Right cardiac atrium (tissue), 5 donors: ENCODE results near the gene DPH1. TPM values are rescaled to one million over a fixed set of nuclear protein-coding genes. Genes with fewer than 3 reads are reported as not detected.
A peak's percentile ranks its signal among the peaks of the same experiment; 100 is the strongest.

Source experiments
- ATAC-seq, 2 donors: fragments of 200-7000 bp; cut with Tn5 transposase; one replicate each; pipeline versions ENCODE4 v1.8.0 to v1.9.1; 2020; ENCODE audit warnings: moderate library complexity in 2 of 2, mild to moderate bottlenecking in 1 of 2
- DNase-seq, 3 donors: peaks; one replicate each; pipeline ENCODE4 v3.0.0-alpha.2; 2020
- H3K27ac ChIP-seq: one replicate; pipeline ENCODE4 v1.5.1; 2013; ENCODE audit warnings: mild to moderate bottlenecking, low read length, control low read depth, moderate library complexity
- H3K27me3 ChIP-seq: one replicate; pipeline ENCODE4 v1.6.1; 2013; ENCODE audit not compliant: control insufficient read depth, insufficient read depth
- H3K4me1 ChIP-seq: one replicate; pipeline ENCODE4 v1.6.1; 2013; ENCODE audit warnings: low read length; ENCODE audit not compliant: control insufficient read depth, insufficient read depth
- H3K4me3 ChIP-seq: one replicate; pipeline ENCODE4 v1.5.1; 2013; ENCODE audit warnings: low read length, control low read depth
- H3K9me3 ChIP-seq: one replicate; pipeline ENCODE4 v1.6.1; 2013; ENCODE audit warnings: low read length; ENCODE audit not compliant: control insufficient read depth
- WGBS: extraction: QIAGEN DNeasy Blood & Tissue Kit; methylation state at CpG from one replicate; pipeline ENCODE4 v1.1.7; 2013; 5-methylcytosine and 5-hydroxymethylcytosine counted together
- intact Hi-C, 4 donors: fragments of 100-400 bp; cut with DNase I; formaldehyde crosslinking; loops; one replicate each; pipeline versions ENCODE4 v1.11.0 to v1.14.0; 2022 to 2023
- polyA plus RNA-seq: library from polyadenylated mRNA; stranded (reverse); fragments of 200-250 nt; gene quantifications from one replicate; pipeline ENCODE4 v1.2.3, GENCODE V29; 2013
- total RNA-seq, 4 donors: library from RNA; stranded (reverse); fragmentation: NEBNext Ultra II Directional; extraction: Animal tissue kit (Norgen Biotek cat#: 25700); gene quantifications; one replicate each; pipeline ENCODE4 v1.2.1, GENCODE V29; 2021
- donor health status: healthy with polysubstance abuse.
- donor health status: DM: no; HTN: yes; CAD: no.
- donor health status: DM: no; HTN: no; CAD: no.
- donor health status: DM: no; HTN: yes; CAD: no; lungs with severe emphysema.
- donor health status: DM: yes; HTN: yes; CAD: no.

DPH1 gene
- total and polyA plus RNA-seq, 5 donors, result 20.5 to 30.7 (median 27.4) TPM

- Histone ChIP-seq H3K27me3 (no peaks in the 10 kb centered on the region), H3K4me3 (no peak overlapping the region)
Measured at GRCh38 chr17:2028737-2029136, 1.2 kb upstream of the DPH1 start.

DNA sequence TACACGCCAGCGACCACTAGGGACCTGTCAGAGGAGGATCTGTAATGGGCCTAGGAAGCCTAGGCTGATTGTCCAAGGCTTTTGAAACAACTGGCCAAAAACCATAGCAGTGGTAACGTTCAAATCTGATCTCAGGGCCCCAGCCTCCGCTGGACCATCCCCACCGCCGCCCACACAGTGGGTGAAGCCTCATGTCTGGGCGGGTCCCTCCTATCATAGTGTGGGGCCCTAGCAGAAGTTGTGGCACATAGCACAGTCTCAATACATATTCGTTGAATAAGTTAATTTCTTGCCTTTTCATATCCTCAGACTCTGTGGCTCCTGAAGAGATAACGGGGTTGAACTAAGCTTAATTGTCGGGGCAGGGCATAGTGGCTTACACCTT lies 818 bp downstream of the DPH1 start:
- Histone ChIP-seq H3K4me1 (peaks cover 2% of the 10 kb centered on the region), H3K4me3 (peak overlapping the region; percentile 67), H3K9me3 (no peaks in the 10 kb centered on the region), H3K27me3 (no peaks in the 10 kb centered on the region), H3K27ac (no peak overlapping the region)
- intact Hi-C loops, result no loop called here
- ATAC-seq (no peak), DNase-seq (peak in 1 of 3 donors; percentile 51)
- WGBS, result 20% methylated on average over 10 of the region's 10 CpGs

More at GRCh38 chr17:2028737-2029136, 1.2 kb upstream of the DPH1 start:
- H3K4me1 ChIP-seq, result peaks cover 2% of the 10 kb centered on the region
- intact Hi-C loops, result loop anchor here in 2 of 4 donors (2.0 to 10.0 kb wide), 3 partner anchors 54 to 456 kb away; no protein-coding TSS in a partner anchor
- DNase-seq (peak in 1 of 3 donors; percentile 42), ATAC-seq (no peak)
- whole genome bisulfite sequencing, result 49% methylated on average over 6 of the region's 6 CpGs
- no peak overlapping the region for H3K27ac ChIP-seq
- H3K9me3 ChIP-seq, result no peaks in the 10 kb centered on the region

DNA sequence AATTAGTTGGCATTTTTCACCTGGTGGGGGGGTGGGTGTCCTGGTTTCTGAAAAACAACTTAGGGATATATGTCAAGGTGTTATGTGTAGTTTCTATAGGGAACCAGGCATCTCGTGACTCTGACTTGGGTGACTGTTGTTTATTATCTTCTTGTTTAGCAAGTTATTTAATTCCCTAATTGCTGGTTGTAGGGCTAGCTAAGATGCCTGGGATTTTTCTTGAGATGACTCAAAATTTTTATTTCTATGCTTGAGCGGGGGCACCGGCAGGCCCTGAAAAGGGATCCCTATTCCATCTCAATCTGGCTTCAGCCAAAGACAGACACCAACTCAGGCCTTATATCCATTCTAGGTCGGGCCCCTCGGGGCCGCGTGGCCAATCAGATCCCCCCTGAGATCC lies 3.2 kb downstream of the DPH1 start:
- H3K4me3 ChIP-seq, result no peak overlapping the region
- peaks cover 2% of the 10 kb centered on the region for H3K4me1 ChIP-seq
- WGBS, result 93% methylated on average over 7 of the region's 7 CpGs
- no peak overlapping the region for H3K27ac ChIP-seq
- DNase-seq (peak in 1 of 3 donors; percentile 33), ATAC-seq (no peak)
- H3K27me3 ChIP-seq, result no peaks in the 10 kb centered on the region
- intact Hi-C loops, result no loop called here
- no peaks in the 10 kb centered on the region for H3K9me3 ChIP-seq

DNA sequence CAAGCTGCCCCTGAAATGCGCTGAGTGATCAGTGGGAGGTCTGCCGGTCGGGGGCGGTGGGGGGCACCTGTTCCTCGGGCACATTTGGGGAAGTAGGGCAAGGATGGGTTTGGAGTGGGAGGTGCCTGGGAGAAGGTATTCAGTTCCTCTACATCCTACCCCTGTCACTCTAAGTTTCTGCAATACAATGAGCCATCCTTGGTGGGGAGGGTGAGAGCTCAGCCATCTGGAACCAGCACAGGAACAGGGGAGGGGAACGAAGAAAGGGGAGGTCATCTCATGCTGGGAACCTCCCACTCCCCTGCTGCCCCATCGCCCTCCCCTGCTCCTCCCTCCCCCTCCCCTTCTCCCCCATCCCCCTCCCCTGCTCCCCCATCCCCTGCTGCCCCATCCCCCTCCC lies 4.2 kb downstream of the DPH1 start:
- ATAC-seq, result no peak
- no peaks in the 10 kb centered on the region for H3K9me3 ChIP-seq
- 80% methylated on average over 7 of the region's 7 CpGs for WGBS
- DNase-seq, result peak in 1 of 3 donors; percentile 0
- H3K27ac ChIP-seq, result no peak overlapping the region
- peaks cover 2% of the 10 kb centered on the region for H3K4me1 ChIP-seq
- H3K27me3 ChIP-seq, result no peaks in the 10 kb centered on the region
- no peak overlapping the region for H3K4me3 ChIP-seq
- intact Hi-C loops, result no loop called here

- intact Hi-C loops, result no loop called here
- peak in 1 of 3 donors; percentile 45 for DNase-seq
- H3K27ac ChIP-seq, result no peak overlapping the region
- no peaks in the 10 kb centered on the region for H3K9me3 ChIP-seq
- H3K27me3 ChIP-seq, result no peaks in the 10 kb centered on the region
- H3K4me1 ChIP-seq, result peaks cover 2% of the 10 kb centered on the region
- no peak for ATAC-seq
- H3K4me3 ChIP-seq, result no peak overlapping the region
- WGBS, result 61% methylated on average over 9 of the region's 9 CpGs
Measured at GRCh38 chr17:2034806-2035540, 5.0 kb downstream of the DPH1 start.

- intact Hi-C loops, result no loop called here
- ATAC-seq (no peak), DNase-seq (peak in 2 of 3 donors; percentile 43 to 56)
- Histone ChIP-seq H3K4me3 (no peak overlapping the region), H3K4me1 (peaks cover 2% of the 10 kb centered on the region), H3K27ac (no peak overlapping the region), H3K9me3 (no peaks in the 10 kb centered on the region), H3K27me3 (no peaks in the 10 kb centered on the region)
- WGBS, result 89% methylated on average over 29 of the region's 29 CpGs
Measured at GRCh38 chr17:2035541-2036488, 5.9 kb downstream of the DPH1 start.

DNA sequence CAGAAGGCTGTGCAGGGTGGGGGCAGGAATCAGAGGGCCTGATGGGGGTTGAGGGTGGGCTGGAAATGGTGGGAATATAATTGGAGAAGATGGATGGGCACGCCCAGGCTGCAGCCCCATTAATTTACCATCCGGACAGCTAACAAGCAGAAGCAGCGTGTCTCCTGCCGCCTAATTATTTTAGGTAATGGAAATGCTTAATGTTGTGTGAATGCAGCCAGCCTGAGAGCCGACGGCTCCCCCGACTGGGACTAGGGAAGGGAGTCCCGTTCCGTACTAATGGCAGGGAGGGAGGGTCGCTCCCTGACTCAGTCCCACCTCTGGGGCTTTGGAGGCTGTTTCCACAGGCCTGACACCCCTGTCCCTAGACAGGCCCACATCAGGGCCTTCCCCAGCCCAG lies 7.2 kb downstream of the DPH1 start:
- 92% methylated on average over 10 of the region's 10 CpGs for WGBS
- intact Hi-C loops, result no loop called here
- Histone ChIP-seq H3K27ac (no peak overlapping the region), H3K4me3 (no peak overlapping the region), H3K9me3 (no peaks in the 10 kb centered on the region), H3K4me1 (no peaks in the 10 kb centered on the region), H3K27me3 (no peaks in the 10 kb centered on the region)
- peak in 2 of 3 donors; percentile 38 to 40 for DNase-seq
- ATAC-seq, result no peak

DNA sequence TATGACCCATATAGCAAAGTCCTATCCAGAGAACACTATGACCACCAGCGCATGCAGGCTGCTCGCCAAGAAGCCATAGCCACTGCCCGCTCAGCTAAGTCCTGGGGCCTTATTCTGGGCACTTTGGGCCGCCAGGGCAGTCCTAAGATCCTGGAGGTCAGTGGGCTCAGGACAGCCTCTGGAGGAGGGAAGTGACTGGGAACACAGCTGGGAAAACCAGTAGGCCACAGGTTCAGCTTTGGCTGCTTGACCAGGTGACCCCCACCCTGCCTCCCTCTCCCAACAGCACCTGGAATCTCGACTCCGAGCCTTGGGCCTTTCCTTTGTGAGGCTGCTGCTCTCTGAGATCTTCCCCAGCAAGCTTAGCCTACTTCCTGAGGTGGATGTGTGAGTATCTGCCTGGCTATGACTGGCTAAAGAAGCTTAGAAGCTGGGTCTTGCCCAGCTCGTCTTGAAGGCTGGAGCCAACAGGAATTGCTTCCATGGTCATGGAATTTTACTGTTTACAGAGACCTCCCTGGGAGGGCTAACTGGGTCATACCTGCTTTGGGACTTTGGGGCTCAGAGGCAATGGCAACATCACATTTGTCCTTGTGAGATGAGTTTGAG lies 10.4 kb downstream of the DPH1 start:
- no peak for ATAC-seq
- H3K27ac ChIP-seq, result no peak overlapping the region
- intact Hi-C loops, result loop anchor here in 2 of 4 donors (10.0 kb wide), 1 partner anchor 366 kb away; no protein-coding TSS in a partner anchor
- WGBS, result 82% methylated on average over 7 of the region's 7 CpGs
- H3K4me1 ChIP-seq, result no peaks in the 10 kb centered on the region
- peak in 2 of 3 donors; percentile 47 to 63 for DNase-seq
- H3K27me3 ChIP-seq, result no peaks in the 10 kb centered on the region
- no peak overlapping the region for H3K4me3 ChIP-seq
- H3K9me3 ChIP-seq, result no peaks in the 10 kb centered on the region

- Histone ChIP-seq H3K27me3 (no peaks in the 10 kb centered on the region), H3K9me3 (no peaks in the 10 kb centered on the region), H3K4me3 (peak overlapping the region; percentile 61), H3K4me1 (no peaks in the 10 kb centered on the region), H3K27ac (peak overlapping the region; percentile 40)
- DNase-seq (peak in 1 of 3 donors; percentile 49), ATAC-seq (peak in 1 of 2 donors; percentile 0)
- intact Hi-C loops, result loop anchor here in 2 of 4 donors (10.0 kb wide), 1 partner anchor 366 kb away; no protein-coding TSS in a partner anchor
- 43% methylated on average over 16 of the region's 16 CpGs for WGBS
Measured at GRCh38 chr17:2040942-2041560, 11.1 kb downstream of the DPH1 start.
